IMR-90 (cell line): ENCODE results near the gene JSRP1.

Source experiments
- CEBPB ChIP-seq: IDR thresholded peaks from 2 replicates; pipeline ENCODE4 v1.6.1; 2012; ENCODE audit warnings: low read depth, low read length, improper control_type of control experiment
- CTCF ChIP-seq: conservative IDR thresholded peaks from 2 replicates; pipeline ENCODE4 v1.5.1; 2012; ENCODE audit warnings: mild to moderate bottlenecking, low read depth, low read length, improper control_type of control experiment
- FOS ChIP-seq: fragments of 150-350 bp; IDR thresholded peaks from 2 replicates; pipeline ENCODE4 v1.6.1; 2016; ENCODE audit warnings: low read depth, low read length
- MXI1 ChIP-seq: IDR thresholded peaks from 2 replicates; pipeline ENCODE4 v1.6.1; 2012; ENCODE audit warnings: low read depth, mild to moderate bottlenecking, low read length, moderate library complexity, borderline replicate concordance
- NFE2L2 ChIP-seq: fragments of 150-350 bp; IDR thresholded peaks from 2 replicates; pipeline ENCODE4 v1.6.1; 2016; ENCODE audit warnings: low read depth, mild to moderate bottlenecking, low read length
- POLR2A ChIP-seq: IDR thresholded peaks from 2 replicates; pipeline ENCODE4 v1.6.1; 2012; ENCODE audit warnings: mild to moderate bottlenecking, low read depth, low read length
- RAD21 ChIP-seq: IDR thresholded peaks from 2 replicates; pipeline ENCODE4 v1.6.1; 2012; ENCODE audit warnings: low read length, improper control_type of control experiment
- RFX5 ChIP-seq: IDR thresholded peaks from 2 replicates; pipeline ENCODE4 v1.8.0; 2012; ENCODE audit warnings: low read depth, mild to moderate bottlenecking, low read length, moderate library complexity

- TF ChIP-seq CTCF (no peak), RFX5 (no peak), RAD21 (no peak), POLR2A (no peak), MXI1 (no peak), NFE2L2 (no peak), CEBPB (no peak), FOS (no peak)
Measured at GRCh38 chr19:2302319-2303210, 46.3 kb upstream of the JSRP1 start.
